ENCODE measurements around the gene SMURF2.

Gene SMURF2

GRCh38 chr17:64519601-64520000 lies 142.5 kb downstream of the SMURF2 start (continued):
- no peak for TF ChIP-seq CSRNP3 (CRISPR knock-in tag; IDR thresholded peaks at IDR 0.05)
- no peak for TF ChIP-seq ZNF8 (CRISPR knock-in tag; IDR thresholded peaks at IDR 0.05)
- TF ChIP-seq ARNTL (CRISPR knock-in tag; IDR thresholded peaks at IDR 0.05; ENCODE audit: borderline replicate concordance, low read depth) = no peak

GRCh38 chr17:64515829-64516228 lies 146.3 kb downstream of the SMURF2 start:
- ATAC-seq = no peak
- TF ChIP-seq GLIS3 (CRISPR knock-in tag; IDR thresholded peaks at IDR 0.05) (no peak), ARNTL (CRISPR knock-in tag; IDR thresholded peaks at IDR 0.05; ENCODE audit: borderline replicate concordance, low read depth) (no peak)

- TF ChIP-seq ZC3H10 (CRISPR knock-in tag; IDR thresholded peaks at IDR 0.05) = no peak
- no peak for TF ChIP-seq TOX (CRISPR knock-in tag; IDR thresholded peaks at IDR 0.05; ENCODE audit: borderline replicate concordance)
- TF ChIP-seq ZNF565 (CRISPR knock-in tag; conservative IDR thresholded peaks at IDR 0.05; ENCODE audit: low read depth) = no peak
- no peak for TF ChIP-seq PPARA (CRISPR knock-in tag; IDR thresholded peaks at IDR 0.05; ENCODE audit: borderline replicate concordance)
- TF ChIP-seq ZFP30 (CRISPR knock-in tag; IDR thresholded peaks at IDR 0.05) = no peak
- TF ChIP-seq OSR1 (CRISPR knock-in tag; IDR thresholded peaks at IDR 0.05) = no peak
- no peak for TF ChIP-seq CREB5 (CRISPR knock-in tag; IDR thresholded peaks at IDR 0.05; ENCODE audit: low read depth)
- no peak for TF ChIP-seq GLIS3 (CRISPR knock-in tag; IDR thresholded peaks at IDR 0.05)
- TF ChIP-seq POU6F1 (CRISPR knock-in tag; IDR thresholded peaks at IDR 0.05; ENCODE audit: borderline replicate concordance, low read depth) = no peak
- TF ChIP-seq ZNF8 (CRISPR knock-in tag; IDR thresholded peaks at IDR 0.05) = no peak
- no peak for TF ChIP-seq ISL1 (CRISPR knock-in tag; IDR thresholded peaks at IDR 0.05)
- TF ChIP-seq PATZ1 (CRISPR knock-in tag; IDR thresholded peaks at IDR 0.05; ENCODE audit: borderline replicate concordance) = no peak
- no peak for TF ChIP-seq CSDC2 (CRISPR knock-in tag; IDR thresholded peaks at IDR 0.05)
- no peak for TF ChIP-seq BACH2 (CRISPR knock-in tag; IDR thresholded peaks at IDR 0.05; ENCODE audit: borderline replicate concordance)
- TF ChIP-seq TCF4 (CRISPR knock-in tag; IDR thresholded peaks at IDR 0.05; ENCODE audit: borderline replicate concordance) = no peak
- no peak for ATAC-seq
Observed at GRCh38 chr17:64515419-64515818, 146.7 kb downstream of the SMURF2 start.

GRCh38 chr17:64509179-64509578 lies 152.9 kb downstream of the SMURF2 start:
- no peak for ATAC-seq
- TF ChIP-seq TOX (CRISPR knock-in tag; IDR thresholded peaks at IDR 0.05; ENCODE audit: borderline replicate concordance) (no peak), CREB5 (CRISPR knock-in tag; IDR thresholded peaks at IDR 0.05; ENCODE audit: low read depth) (no peak), SNAI2 (CRISPR knock-in tag; IDR thresholded peaks at IDR 0.05) (no peak), GLIS3 (CRISPR knock-in tag; IDR thresholded peaks at IDR 0.05) (no peak), ZFP3 (CRISPR knock-in tag; IDR thresholded peaks at IDR 0.05) (no peak), BACH2 (CRISPR knock-in tag; IDR thresholded peaks at IDR 0.05; ENCODE audit: borderline replicate concordance) (no peak), ZNF565 (CRISPR knock-in tag; conservative IDR thresholded peaks at IDR 0.05; ENCODE audit: low read depth) (no peak), ZFP30 (CRISPR knock-in tag; IDR thresholded peaks at IDR 0.05) (no peak), CSRNP3 (CRISPR knock-in tag; IDR thresholded peaks at IDR 0.05) (no peak), TSHZ2 (CRISPR knock-in tag; IDR thresholded peaks at IDR 0.05) (no peak), TCF4 (CRISPR knock-in tag; IDR thresholded peaks at IDR 0.05; ENCODE audit: borderline replicate concordance) (no peak), RARB (CRISPR knock-in tag; IDR thresholded peaks at IDR 0.05) (no peak), OSR1 (CRISPR knock-in tag; IDR thresholded peaks at IDR 0.05) (no peak)
